Stimulated activated CD8-positive, alpha-beta memory T cell treated with anti-CD3 and anti-CD28 coated beads, Interleukin-12 subunit alpha, Interleukin-12 subunit beta, amount 100 ng/mL, for 4 hours (primary cell): ENCODE results near the gene RAP1GAP2.
"Not testable (repeated sequence)": the region's sequence is repeated elsewhere in the genome, so short reads cannot be mapped to it uniquely, and the experiment has no call there.

Source experiments
- DNase-seq: peaks from one replicate; pipeline ENCODE4 v3.0.0-alpha.2; 2020; ENCODE audit warnings: low read depth

Gene RAP1GAP2

GRCh38 chr17:2967515-2967914 is 171.3 kb downstream of the RAP1GAP2 start:
- no peak for DNase-seq

- no peak for DNase-seq
Measured at GRCh38 chr17:2971851-2972250, 175.6 kb downstream of the RAP1GAP2 start.

- DNase-seq = no peak
Measured at GRCh38 chr17:2972749-2973148, 176.5 kb downstream of the RAP1GAP2 start.

GRCh38 chr17:2974347-2974746 is 178.1 kb downstream of the RAP1GAP2 start:
- no peak for DNase-seq

- no peak for DNase-seq
Measured at GRCh38 chr17:2975469-2975958, 179.3 kb downstream of the RAP1GAP2 start.

GRCh38 chr17:2977157-2977556 is 180.9 kb downstream of the RAP1GAP2 start:
- DNase-seq = no peak

- DNase-seq = no peak
Measured at GRCh38 chr17:2978116-2978515, 181.9 kb downstream of the RAP1GAP2 start.

GRCh38 chr17:2978991-2979390 is 182.8 kb downstream of the RAP1GAP2 start:
- DNase-seq = no peak

- no peak for DNase-seq
Measured at GRCh38 chr17:2980211-2980903, 184.1 kb downstream of the RAP1GAP2 start.

- DNase-seq = no peak
Measured at GRCh38 chr17:2980904-2981246, 184.6 kb downstream of the RAP1GAP2 start.

GRCh38 chr17:2981325-2981724 is 185.1 kb downstream of the RAP1GAP2 start:
- no peak for DNase-seq

GRCh38 chr17:2982854-2983253 is 186.6 kb downstream of the RAP1GAP2 start:
- no peak for DNase-seq

- DNase-seq = no peak
Measured at GRCh38 chr17:2983255-2983654, 187.0 kb downstream of the RAP1GAP2 start.

- no peak for DNase-seq
Measured at GRCh38 chr17:2985318-2985717, 189.1 kb downstream of the RAP1GAP2 start.

GRCh38 chr17:2986925-2987324 is 190.7 kb downstream of the RAP1GAP2 start:
- DNase-seq = no peak

GRCh38 chr17:2989396-2989795 is 193.2 kb downstream of the RAP1GAP2 start:
- DNase-seq = not testable (repeated sequence)

GRCh38 chr17:2989855-2990254 is 193.6 kb downstream of the RAP1GAP2 start:
- no peak for DNase-seq

- DNase-seq = no peak
Measured at GRCh38 chr17:2990396-2990795, 194.2 kb downstream of the RAP1GAP2 start.

- DNase-seq = not testable (repeated sequence)
Measured at GRCh38 chr17:2991396-2992180, 195.3 kb downstream of the RAP1GAP2 start.

GRCh38 chr17:2994441-2994840 is 198.2 kb downstream of the RAP1GAP2 start:
- DNase-seq = no peak

GRCh38 chr17:2995377-2995776 is 199.1 kb downstream of the RAP1GAP2 start:
- no peak for DNase-seq

- no peak for DNase-seq
Measured at GRCh38 chr17:2995886-2996809, 199.9 kb downstream of the RAP1GAP2 start.
